Measurements from ENCODE around the gene FMN2.

Gene FMN2

DNA sequence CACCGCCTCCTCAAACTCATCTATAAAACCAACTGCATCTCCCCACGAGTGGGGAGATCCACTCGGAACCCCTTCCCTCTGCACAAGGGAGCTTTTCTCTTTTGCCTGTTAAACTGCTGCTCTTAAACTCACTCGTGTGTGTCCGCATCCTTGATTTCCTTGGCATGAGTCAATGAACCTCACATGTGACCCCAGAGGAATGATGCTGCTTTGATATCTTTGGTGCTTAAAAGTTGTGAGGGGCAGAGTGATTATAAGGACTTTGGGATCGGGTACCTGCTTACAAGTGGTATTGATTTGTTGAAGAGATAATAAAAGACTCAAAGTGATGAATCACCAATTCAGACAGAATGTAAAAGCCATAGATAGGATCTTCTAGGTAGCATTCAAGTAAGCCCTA lies 394.9 kb downstream of the FMN2 start:
- Histone ChIP-seq H3K4me1 (ENCODE audit: control insufficient read depth in 1 of 2, insufficient read depth in 1 of 2, low read depth in 1 of 2, low read length in 1 of 2) (no peaks in the 10 kb centered on the region), H3K36me3 (no peaks in the 10 kb centered on the region), H3K9me3 (no peaks in the 10 kb centered on the region), H3K27me3 (no peaks in the 10 kb centered on the region), H3K4me3 (ENCODE audit: low read depth in 1 of 2, low read length in 1 of 2) (no peak overlapping the region), H3K27ac (no peak overlapping the region)
- TF ChIP-seq, protein P1, sequence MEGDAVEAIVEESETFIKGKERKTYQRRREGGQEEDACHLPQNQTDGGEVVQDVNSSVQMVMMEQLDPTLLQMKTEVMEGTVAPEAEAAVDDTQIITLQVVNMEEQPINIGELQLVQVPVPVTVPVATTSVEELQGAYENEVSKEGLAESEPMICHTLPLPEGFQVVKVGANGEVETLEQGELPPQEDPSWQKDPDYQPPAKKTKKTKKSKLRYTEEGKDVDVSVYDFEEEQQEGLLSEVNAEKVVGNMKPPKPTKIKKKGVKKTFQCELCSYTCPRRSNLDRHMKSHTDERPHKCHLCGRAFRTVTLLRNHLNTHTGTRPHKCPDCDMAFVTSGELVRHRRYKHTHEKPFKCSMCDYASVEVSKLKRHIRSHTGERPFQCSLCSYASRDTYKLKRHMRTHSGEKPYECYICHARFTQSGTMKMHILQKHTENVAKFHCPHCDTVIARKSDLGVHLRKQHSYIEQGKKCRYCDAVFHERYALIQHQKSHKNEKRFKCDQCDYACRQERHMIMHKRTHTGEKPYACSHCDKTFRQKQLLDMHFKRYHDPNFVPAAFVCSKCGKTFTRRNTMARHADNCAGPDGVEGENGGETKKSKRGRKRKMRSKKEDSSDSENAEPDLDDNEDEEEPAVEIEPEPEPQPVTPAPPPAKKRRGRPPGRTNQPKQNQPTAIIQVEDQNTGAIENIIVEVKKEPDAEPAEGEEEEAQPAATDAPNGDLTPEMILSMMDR (IDR thresholded peaks at IDR 0.05): no peak

DNA sequence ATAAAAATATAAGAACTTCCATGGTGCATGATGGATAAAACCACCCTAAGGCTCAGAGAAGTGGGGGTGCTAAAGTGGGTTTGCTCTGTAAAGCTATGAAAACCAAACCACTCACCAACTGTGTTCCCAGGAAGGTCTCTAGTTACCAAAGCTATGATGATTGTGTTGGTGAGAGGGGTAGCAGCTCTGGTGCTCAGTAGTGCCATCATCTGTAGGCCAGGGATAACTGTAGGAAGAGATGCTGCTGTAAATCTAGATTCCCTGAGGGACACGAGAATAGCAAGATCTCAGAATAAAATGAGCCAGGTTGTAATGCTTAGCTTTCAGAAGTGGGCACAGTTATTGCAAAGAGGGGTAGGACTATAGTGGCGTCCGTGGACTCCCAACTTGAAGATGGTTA lies 395.8 kb downstream of the FMN2 start:
- Histone ChIP-seq H3K27ac (no peak overlapping the region), H3K9me3 (no peaks in the 10 kb centered on the region)

DNA sequence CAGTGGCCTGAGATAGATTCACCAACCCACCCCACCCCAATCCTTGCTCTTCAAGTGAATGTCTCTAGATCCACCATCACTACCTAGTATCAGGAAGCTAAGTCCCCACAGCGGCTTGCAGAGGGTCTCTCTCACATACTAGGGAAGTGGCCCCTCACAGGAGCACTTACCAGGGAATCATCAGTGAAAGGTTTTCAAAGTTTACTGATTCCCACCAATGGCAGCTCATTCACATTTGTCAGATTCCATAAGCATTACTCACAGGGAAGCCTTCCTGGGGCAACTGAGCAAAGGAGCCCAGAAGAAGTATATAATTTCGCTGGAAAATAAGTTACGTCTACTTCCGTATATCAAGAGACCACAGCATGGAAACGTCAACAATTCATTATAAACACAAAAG lies 399.5 kb downstream of the FMN2 start:
- TF ChIP-seq, protein P1 (IDR thresholded peaks at IDR 0.05): no peak
- H3K4me3 ChIP-seq (ENCODE audit: low read depth in 1 of 2, low read length in 1 of 2): no peak overlapping the region
- no peaks in the 10 kb centered on the region for H3K9me3 ChIP-seq
- peaks cover 10% of the 10 kb centered on the region for H3K27me3 ChIP-seq
- no peaks in the 10 kb centered on the region for H3K4me1 ChIP-seq (ENCODE audit: control insufficient read depth in 1 of 2, insufficient read depth in 1 of 2, low read depth in 1 of 2, low read length in 1 of 2)
- no peak overlapping the region for H3K27ac ChIP-seq
- H3K36me3 ChIP-seq: no peaks in the 10 kb centered on the region

More for the DNA sequence above, 395.8 kb downstream of the FMN2 start:
- no peak overlapping the region for H3K4me3 ChIP-seq (ENCODE audit: low read depth in 1 of 2, low read length in 1 of 2)
- TF ChIP-seq, protein P1 (IDR thresholded peaks at IDR 0.05): no peak
- H3K36me3 ChIP-seq: no peaks in the 10 kb centered on the region
- H3K4me1 ChIP-seq (ENCODE audit: control insufficient read depth in 1 of 2, insufficient read depth in 1 of 2, low read depth in 1 of 2, low read length in 1 of 2): no peaks in the 10 kb centered on the region
- H3K27me3 ChIP-seq: peaks cover 1% of the 10 kb centered on the region

DNA sequence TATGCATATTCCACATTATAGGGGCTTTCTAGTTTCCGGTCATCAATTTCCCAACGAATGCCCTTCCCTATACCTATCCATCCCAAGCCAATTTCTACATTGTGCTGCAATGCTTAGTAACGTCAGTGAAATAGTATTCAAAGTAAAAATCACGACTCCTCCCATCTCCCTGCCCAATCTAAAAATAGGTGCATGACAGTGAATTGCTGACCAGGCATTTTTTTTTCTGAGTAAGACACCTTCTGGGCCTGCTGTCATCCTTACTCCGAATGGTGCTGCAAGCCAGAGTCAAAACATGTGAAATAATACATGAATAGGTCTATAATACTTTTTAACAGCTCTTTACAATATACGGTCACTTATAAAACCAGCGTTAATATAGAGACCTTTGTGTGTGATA lies 400.1 kb downstream of the FMN2 start:
- no peak overlapping the region for H3K27ac ChIP-seq
- H3K27me3 ChIP-seq: peaks cover 10% of the 10 kb centered on the region
- no peaks in the 10 kb centered on the region for H3K9me3 ChIP-seq

DNA sequence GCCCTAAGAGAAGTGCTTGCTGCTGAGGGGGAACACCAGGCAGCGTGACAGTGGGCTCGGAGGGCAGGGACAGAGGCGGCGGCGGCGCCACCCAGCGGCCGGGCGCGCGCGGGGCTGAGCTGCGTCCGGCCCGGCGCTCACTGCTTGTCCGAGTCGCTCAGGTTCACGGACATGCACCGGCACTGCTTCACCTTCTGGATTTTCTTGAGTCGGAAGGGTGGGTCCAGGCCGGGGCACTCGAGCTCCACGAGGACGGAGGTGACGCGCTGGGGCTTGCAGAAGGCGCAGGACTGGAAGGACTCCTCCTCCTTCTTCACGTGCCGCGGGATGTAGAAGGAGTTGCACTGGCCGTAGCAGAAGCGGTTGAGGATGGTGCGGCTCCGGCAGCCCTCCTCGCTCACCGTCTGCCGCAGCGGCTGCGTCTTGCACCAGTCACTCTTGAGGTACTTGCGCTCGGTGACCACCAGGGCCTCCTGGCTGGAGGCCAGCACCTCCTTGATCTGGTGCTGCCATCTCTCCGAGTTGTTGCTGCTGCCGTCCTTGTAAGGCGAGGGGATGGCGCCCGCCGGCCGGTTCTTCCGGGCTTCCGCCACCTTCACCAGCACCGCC lies 401.3 kb downstream of the FMN2 start:
- peaks cover 10% of the 10 kb centered on the region for H3K27me3 ChIP-seq
- no peaks in the 10 kb centered on the region for H3K4me1 ChIP-seq (ENCODE audit: control insufficient read depth in 1 of 2, insufficient read depth in 1 of 2, low read depth in 1 of 2, low read length in 1 of 2)
- no peak overlapping the region for H3K4me3 ChIP-seq (ENCODE audit: low read depth in 1 of 2, low read length in 1 of 2)
- TF ChIP-seq, protein P1 (IDR thresholded peaks at IDR 0.05): no peak
- no peaks in the 10 kb centered on the region for H3K36me3 ChIP-seq
- no peaks in the 10 kb centered on the region for H3K9me3 ChIP-seq
- no peak overlapping the region for H3K27ac ChIP-seq

More for the DNA sequence above, 400.1 kb downstream of the FMN2 start:
- H3K36me3 ChIP-seq: no peaks in the 10 kb centered on the region
- H3K4me1 ChIP-seq (ENCODE audit: control insufficient read depth in 1 of 2, insufficient read depth in 1 of 2, low read depth in 1 of 2, low read length in 1 of 2): no peaks in the 10 kb centered on the region
- TF ChIP-seq, protein P1 (IDR thresholded peaks at IDR 0.05): no peak
- H3K4me3 ChIP-seq (ENCODE audit: low read depth in 1 of 2, low read length in 1 of 2): no peak overlapping the region
